GM19193 (cell line): ENCODE results near the gene STAG1.

Experiments used
- POLR2A ChIP-seq: IDR thresholded peaks from 4 replicates; pipeline ENCODE4 v1.6.1; 2011; ENCODE audit not compliant: insufficient read depth, insufficient read length; ENCODE audit errors: extremely low read depth

The STAG1 gene

GRCh38 chr3:136716629-136717028 lies 35.5 kb downstream of the STAG1 start:
- TF ChIP-seq POLR2A = no peak

GRCh38 chr3:136714020-136714419 lies 38.2 kb downstream of the STAG1 start:
- TF ChIP-seq POLR2A = no peak

GRCh38 chr3:136712941-136713340 lies 39.2 kb downstream of the STAG1 start:
- no peak for TF ChIP-seq POLR2A

- TF ChIP-seq POLR2A = no peak
These were observed 40.9 kb downstream of the STAG1 start for GRCh38 chr3:136711277-136711676.

- no peak for TF ChIP-seq POLR2A
These were observed 43.7 kb downstream of the STAG1 start for GRCh38 chr3:136708333-136708985.

GRCh38 chr3:136703429-136703828 lies 48.7 kb downstream of the STAG1 start:
- TF ChIP-seq POLR2A = no peak

GRCh38 chr3:136699271-136699828 lies 52.8 kb downstream of the STAG1 start:
- TF ChIP-seq POLR2A = no peak

- TF ChIP-seq POLR2A = no peak
These were observed 53.8 kb downstream of the STAG1 start for GRCh38 chr3:136698361-136698760.

GRCh38 chr3:136696797-136697196 lies 55.4 kb downstream of the STAG1 start:
- no peak for TF ChIP-seq POLR2A

- no peak for TF ChIP-seq POLR2A
These were observed 57.9 kb downstream of the STAG1 start for GRCh38 chr3:136694321-136694720.

GRCh38 chr3:136690599-136690998 lies 61.6 kb downstream of the STAG1 start:
- no peak for TF ChIP-seq POLR2A

GRCh38 chr3:136685882-136686281 lies 66.3 kb downstream of the STAG1 start:
- no peak for TF ChIP-seq POLR2A

GRCh38 chr3:136682740-136683312 lies 69.4 kb downstream of the STAG1 start:
- TF ChIP-seq POLR2A = no peak

GRCh38 chr3:136678981-136679380 lies 73.2 kb downstream of the STAG1 start:
- no peak for TF ChIP-seq POLR2A

- TF ChIP-seq POLR2A = no peak
These were observed 76.2 kb downstream of the STAG1 start for GRCh38 chr3:136676009-136676408.

- no peak for TF ChIP-seq POLR2A
These were observed 76.9 kb downstream of the STAG1 start for GRCh38 chr3:136675150-136675858.
